ENCODE measurements around the gene RRBP1.

RRBP1 gene

GRCh38 chr20:17620371-17621228, 61.4 kb downstream of the RRBP1 start:
- DNase-seq (ENCODE audit: low read depth) = no peak

- DNase-seq (ENCODE audit: low read depth) = no peak
Measured at GRCh38 chr20:17619351-17620093, 62.5 kb downstream of the RRBP1 start.

- no peak for DNase-seq (ENCODE audit: low read depth)
Measured at GRCh38 chr20:17618673-17619013, 63.4 kb downstream of the RRBP1 start.

- DNase-seq (ENCODE audit: low read depth) = no peak
Measured at GRCh38 chr20:17617868-17618672, 64.0 kb downstream of the RRBP1 start.

- no peak for DNase-seq (ENCODE audit: low read depth)
Measured at GRCh38 chr20:17617212-17617867, 64.7 kb downstream of the RRBP1 start.

GRCh38 chr20:17616480-17617211, 65.4 kb downstream of the RRBP1 start:
- no peak for DNase-seq (ENCODE audit: low read depth)

GRCh38 chr20:17615645-17616479, 66.2 kb downstream of the RRBP1 start:
- DNase-seq (ENCODE audit: low read depth) = no peak

- DNase-seq (ENCODE audit: low read depth) = no peak
Measured at GRCh38 chr20:17614812-17615644, 67.0 kb downstream of the RRBP1 start.

- DNase-seq (ENCODE audit: low read depth) = no peak
Measured at GRCh38 chr20:17614176-17614811, 67.7 kb downstream of the RRBP1 start.

- DNase-seq (ENCODE audit: low read depth) = no peak
Measured at GRCh38 chr20:17613328-17614175, 68.5 kb downstream of the RRBP1 start.

GRCh38 chr20:17612992-17613327, 69.1 kb downstream of the RRBP1 start:
- no peak for DNase-seq (ENCODE audit: low read depth)

GRCh38 chr20:17612287-17612991, 69.6 kb downstream of the RRBP1 start:
- DNase-seq (ENCODE audit: low read depth) = no peak

- no peak for DNase-seq (ENCODE audit: low read depth)
Measured at GRCh38 chr20:17611540-17612286, 70.3 kb downstream of the RRBP1 start.

- DNase-seq (ENCODE audit: low read depth) = no peak
Measured at GRCh38 chr20:17611290-17611539, 70.8 kb downstream of the RRBP1 start.

- no peak for DNase-seq (ENCODE audit: low read depth)
Measured at GRCh38 chr20:17610566-17611289, 71.3 kb downstream of the RRBP1 start.

- no peak for DNase-seq (ENCODE audit: low read depth)
Measured at GRCh38 chr20:17609811-17610377, 72.1 kb downstream of the RRBP1 start.
